Measurements from ENCODE around the gene VPS11. TPM values are rescaled to one million over a fixed set of nuclear protein-coding genes. Genes with fewer than 3 reads are reported as not detected.

Gene VPS11
- total and polyA plus RNA-seq, 8 donors = 30.5 to 61.2 (median 55.2) TPM

DNA sequence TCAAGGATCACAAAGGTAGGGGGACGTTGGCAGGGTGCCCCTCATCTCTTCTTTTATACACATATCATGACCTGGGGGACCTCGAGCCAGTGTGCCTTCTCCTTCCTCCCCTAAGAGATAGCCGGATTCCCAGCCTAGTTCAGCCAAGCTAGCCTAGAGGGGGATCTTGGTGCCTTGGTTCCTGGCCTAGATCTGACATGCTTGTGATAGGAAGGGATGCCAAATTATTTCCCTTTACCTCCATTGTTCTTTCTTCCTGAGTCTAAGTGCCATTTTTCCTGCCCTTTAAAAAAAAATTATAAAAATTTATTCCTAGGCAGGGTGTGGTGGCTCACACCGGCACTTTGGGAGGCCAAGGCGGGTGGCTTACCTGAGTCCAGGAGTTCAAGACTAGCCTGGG lies 46.7 kb downstream of the VPS11 start:
- Histone ChIP-seq H3K4me3 (no peak overlapping the region), H3K27me3 (no peaks in the 10 kb centered on the region), H3K9me3 (no peaks in the 10 kb centered on the region), H3K36me3 (peaks cover 0 to 73% of the 10 kb centered on the region in 2 donors), H3K4me1 (peaks cover 1 to 28% of the 10 kb centered on the region in 2 donors), H3K27ac (peak overlapping the region in 1 of 2 donors; percentile 84)
- DNase-seq (no peak), ATAC-seq (no peak)
- TF ChIP-seq, protein P1, sequence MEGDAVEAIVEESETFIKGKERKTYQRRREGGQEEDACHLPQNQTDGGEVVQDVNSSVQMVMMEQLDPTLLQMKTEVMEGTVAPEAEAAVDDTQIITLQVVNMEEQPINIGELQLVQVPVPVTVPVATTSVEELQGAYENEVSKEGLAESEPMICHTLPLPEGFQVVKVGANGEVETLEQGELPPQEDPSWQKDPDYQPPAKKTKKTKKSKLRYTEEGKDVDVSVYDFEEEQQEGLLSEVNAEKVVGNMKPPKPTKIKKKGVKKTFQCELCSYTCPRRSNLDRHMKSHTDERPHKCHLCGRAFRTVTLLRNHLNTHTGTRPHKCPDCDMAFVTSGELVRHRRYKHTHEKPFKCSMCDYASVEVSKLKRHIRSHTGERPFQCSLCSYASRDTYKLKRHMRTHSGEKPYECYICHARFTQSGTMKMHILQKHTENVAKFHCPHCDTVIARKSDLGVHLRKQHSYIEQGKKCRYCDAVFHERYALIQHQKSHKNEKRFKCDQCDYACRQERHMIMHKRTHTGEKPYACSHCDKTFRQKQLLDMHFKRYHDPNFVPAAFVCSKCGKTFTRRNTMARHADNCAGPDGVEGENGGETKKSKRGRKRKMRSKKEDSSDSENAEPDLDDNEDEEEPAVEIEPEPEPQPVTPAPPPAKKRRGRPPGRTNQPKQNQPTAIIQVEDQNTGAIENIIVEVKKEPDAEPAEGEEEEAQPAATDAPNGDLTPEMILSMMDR (IDR thresholded peaks at IDR 0.05) = no peak
- intact Hi-C loops (cut with DNase I) = no loop called here

DNA sequence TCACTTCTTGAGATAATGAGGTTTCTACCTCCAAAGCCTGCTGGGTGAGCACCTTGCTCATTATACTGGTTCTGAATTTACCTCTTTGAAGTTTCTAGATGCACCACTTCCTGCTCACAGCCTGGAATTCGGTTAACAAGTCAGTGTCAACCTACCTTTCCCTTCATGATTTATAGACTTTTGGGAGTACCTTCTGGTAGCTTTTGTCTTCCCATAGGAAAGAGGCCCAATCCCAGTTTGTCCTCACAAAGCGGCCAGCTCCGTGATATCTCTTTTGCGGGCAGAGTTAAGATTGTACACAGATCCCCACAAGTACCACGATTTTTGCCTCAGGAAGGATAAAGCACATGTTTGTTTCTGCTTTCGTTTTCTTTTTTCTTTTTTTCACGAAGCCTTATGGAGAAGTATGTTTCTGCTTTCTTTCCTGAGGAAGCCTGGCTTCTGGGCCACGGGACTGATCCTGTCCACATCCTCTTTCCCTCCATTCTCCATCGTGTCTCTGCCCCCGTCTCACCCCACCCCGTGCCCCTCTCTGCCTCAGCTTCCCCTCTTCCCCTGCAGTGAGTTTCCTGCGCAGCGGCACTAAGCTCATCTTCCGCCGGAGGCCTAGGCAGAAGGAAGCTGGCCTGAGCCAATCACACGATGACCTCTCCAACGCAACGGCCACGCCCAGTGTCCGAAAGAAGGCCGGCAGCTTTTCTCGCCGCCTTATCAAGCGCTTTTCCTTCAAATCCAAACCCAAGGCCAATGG lies 48.0 kb downstream of the VPS11 start:
- H3K9me3 ChIP-seq = no peaks in the 10 kb centered on the region
- peak overlapping the region; percentile 33 to 84 for H3K27ac ChIP-seq
- peak overlapping the region; percentile 3 to 35 for H3K4me3 ChIP-seq
- DNase-seq (peak in 2 of 4 donors; percentile 82 to 91), ATAC-seq (peak; percentile 72)
- H3K36me3 ChIP-seq = peaks cover 0 to 69% of the 10 kb centered on the region in 2 donors
- H3K4me1 ChIP-seq = peaks cover 3 to 27% of the 10 kb centered on the region in 2 donors
- H3K27me3 ChIP-seq = no peaks in the 10 kb centered on the region
- intact Hi-C loops (cut with DNase I) = no loop called here
- TF ChIP-seq, protein P1 (IDR thresholded peaks at IDR 0.05) = no peak

DNA sequence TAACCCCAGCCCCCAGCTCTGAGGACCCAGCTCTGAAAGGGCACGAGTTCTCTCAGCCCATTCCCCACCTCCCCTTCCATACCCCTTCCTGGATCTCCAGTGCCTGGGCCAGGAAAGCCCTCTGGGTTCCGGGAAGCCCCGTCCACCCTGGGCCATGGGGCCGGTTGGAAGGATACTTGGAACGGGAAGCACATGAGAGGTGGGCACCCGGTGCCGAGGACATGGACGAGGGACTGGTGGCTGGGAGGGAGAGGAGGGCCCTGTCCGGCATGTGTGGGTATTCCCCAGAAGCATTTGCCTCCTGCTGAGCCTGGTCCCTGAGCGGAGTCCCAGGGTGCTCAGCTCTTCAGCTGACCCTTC lies 48.6 kb downstream of the VPS11 start:
- Histone ChIP-seq H3K27ac (peak overlapping the region; percentile 33 to 84), H3K4me1 (peaks cover 6 to 30% of the 10 kb centered on the region in 2 donors), H3K36me3 (peaks cover 0 to 63% of the 10 kb centered on the region in 2 donors), H3K27me3 (no peaks in the 10 kb centered on the region), H3K9me3 (no peaks in the 10 kb centered on the region), H3K4me3 (peak overlapping the region in 1 of 2 donors; percentile 35)
- intact Hi-C loops (cut with DNase I) = no loop called here
- ATAC-seq = no peak
- DNase-seq = no peak
- TF ChIP-seq, protein P1 (IDR thresholded peaks at IDR 0.05) = no peak

DNA sequence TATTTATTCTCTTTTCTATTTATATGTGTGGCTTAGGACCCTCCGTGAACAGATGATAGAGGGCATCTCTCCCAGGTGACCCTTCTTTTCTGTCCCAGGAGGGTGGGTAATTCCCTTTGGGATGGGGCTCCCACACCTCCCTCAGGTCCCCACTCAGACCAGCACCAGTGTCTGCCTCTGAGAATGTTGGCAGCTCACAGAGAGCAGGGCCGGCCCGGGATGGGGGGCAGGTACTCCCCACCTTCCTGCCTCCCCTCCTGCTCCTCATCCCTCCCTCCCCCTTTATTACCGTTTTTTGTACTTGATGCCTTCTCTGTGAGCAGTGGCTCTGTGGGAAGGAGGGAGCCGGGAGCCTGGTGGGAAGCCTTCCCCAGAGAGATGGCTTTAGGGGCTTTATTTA lies 49.0 kb downstream of the VPS11 start:
- Histone ChIP-seq H3K27ac (peak overlapping the region; percentile 33 to 84), H3K36me3 (peaks cover 0 to 59% of the 10 kb centered on the region in 2 donors), H3K4me3 (peak overlapping the region in 1 of 2 donors; percentile 35), H3K4me1 (peaks cover 6 to 30% of the 10 kb centered on the region in 2 donors), H3K27me3 (no peaks in the 10 kb centered on the region), H3K9me3 (no peaks in the 10 kb centered on the region)
- DNase-seq = no peak
- TF ChIP-seq, protein P1 (IDR thresholded peaks at IDR 0.05) = no peak
- intact Hi-C loops (cut with DNase I) = no loop called here
- no peak for ATAC-seq

DNA sequence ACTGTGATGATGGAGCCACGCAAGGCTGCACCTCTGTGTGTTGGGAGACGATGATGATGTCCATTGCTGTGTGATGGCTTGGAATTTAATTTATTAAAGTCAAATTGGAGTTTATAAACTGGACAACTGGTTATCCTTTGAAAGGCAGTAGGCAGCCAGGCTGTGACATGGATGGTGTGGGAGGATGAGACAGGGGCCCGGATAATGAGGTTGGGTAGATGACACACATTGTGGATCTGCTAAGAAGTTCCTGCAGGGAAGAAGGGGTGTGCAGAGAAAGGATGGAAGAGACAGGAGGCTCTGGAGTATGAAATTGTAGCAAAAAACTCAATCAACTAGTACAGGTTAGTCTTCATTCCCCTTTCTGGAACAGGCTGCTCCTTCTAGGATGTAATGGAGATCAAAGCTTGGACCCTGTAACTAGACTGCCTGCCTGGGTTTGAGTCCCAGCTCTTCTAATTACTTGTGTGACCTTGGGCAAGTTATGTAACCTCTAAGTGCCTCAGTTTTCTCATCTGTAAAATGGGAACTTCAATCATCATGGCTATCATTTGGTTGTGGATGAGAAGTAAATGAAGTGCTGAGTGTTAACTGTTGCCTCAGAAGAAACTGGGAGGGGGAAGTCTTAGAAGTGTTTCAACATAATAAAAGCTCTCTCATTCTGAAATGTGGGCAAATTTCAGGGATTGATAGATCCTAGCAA lies 49.5 kb downstream of the VPS11 start:
- peaks cover 6 to 32% of the 10 kb centered on the region in 2 donors for H3K4me1 ChIP-seq
- H3K36me3 ChIP-seq = peaks cover 0 to 54% of the 10 kb centered on the region in 2 donors
- intact Hi-C loops (cut with DNase I) = no loop called here

More for the DNA sequence above, 49.5 kb downstream of the VPS11 start:
- ATAC-seq (no peak), DNase-seq (no peak)
- no peak overlapping the region for H3K27ac ChIP-seq
- H3K27me3 ChIP-seq = no peaks in the 10 kb centered on the region
- TF ChIP-seq, protein P1 (IDR thresholded peaks at IDR 0.05) = no peak
- H3K4me3 ChIP-seq = no peak overlapping the region
- H3K9me3 ChIP-seq = no peaks in the 10 kb centered on the region

Measured in left lung (tissue), 10 donors.